HepG2 (cell line): ENCODE measurements around the gene NBEA. TPM values are rescaled to one million over a fixed set of nuclear protein-coding genes. Genes with fewer than 3 reads are reported as not detected.
A peak's percentile ranks its signal among the peaks of the same experiment; 100 is the strongest.

Source experiments
- ARID2 ChIP-seq: sonication (generic); formaldehyde crosslinking; IDR thresholded peaks from 2 replicates; pipeline ENCODE4 v1.8.1; 2022; ENCODE audit warnings: mild to moderate bottlenecking, missing genetic modification reagents, borderline replicate concordance
- FOXA3 ChIP-seq: IDR thresholded peaks from 2 replicates; pipeline ENCODE4 v1.6.1; 2016; ENCODE audit warnings: missing genetic modification reagents, missing compliant biosample characterization
- GATAD2A ChIP-seq: IDR thresholded peaks from 2 replicates; pipeline ENCODE4 v1.6.1; 2016
- LRRFIP1 ChIP-seq: sonication (generic); formaldehyde crosslinking; conservative IDR thresholded peaks from 2 replicates; pipeline ENCODE4 v1.4.0; 2020; ENCODE audit warnings: missing genetic modification reagents
- MAFK ChIP-seq, 2 experiments: IDR thresholded peaks in 1 of 2; conservative IDR thresholded peaks in 1 of 2; 2 replicates each; pipeline ENCODE4 v1.6.1; 2011; ENCODE audit warnings: improper control_type of control experiment in 2 of 2, low read length in 2 of 2
- MATR3 ChIP-seq: sonication (generic); formaldehyde crosslinking; IDR thresholded peaks from 2 replicates; pipeline ENCODE4 v1.4.0; 2020; ENCODE audit warnings: missing genetic modification reagents
- NCOA2 ChIP-seq: sonication (generic); formaldehyde crosslinking; IDR thresholded peaks from 2 replicates; pipeline ENCODE4 v1.8.0; 2022; ENCODE audit warnings: inconsistent platforms
- NCOR1 ChIP-seq: fragments of 200-600 bp; sonication (generic); IDR thresholded peaks from 2 replicates; pipeline ENCODE4 v1.7.0; 2017; ENCODE audit warnings: antibody characterized with exemption, low read length, borderline replicate concordance
- NFAT5 ChIP-seq: sonication (generic); formaldehyde crosslinking; IDR thresholded peaks from 2 replicates; pipeline ENCODE4 v1.4.0; 2020; ENCODE audit warnings: missing genetic modification reagents
- NFE2L1 ChIP-seq: sonication (generic); formaldehyde crosslinking; IDR thresholded peaks from 2 replicates; pipeline ENCODE4 v1.4.0; 2020; ENCODE audit warnings: missing genetic modification reagents, mild to moderate bottlenecking, borderline replicate concordance
- NKX3-1 ChIP-seq: sonication (generic); formaldehyde crosslinking; IDR thresholded peaks from 2 replicates; pipeline ENCODE4 v1.5.0; 2020; ENCODE audit warnings: missing genetic modification reagents
- RARG ChIP-seq: sonication (generic); formaldehyde crosslinking; IDR thresholded peaks from 2 replicates; pipeline ENCODE4 v1.4.0; 2020; ENCODE audit warnings: low read depth, mild to moderate bottlenecking, missing genetic modification reagents
- TAF1 ChIP-seq: sonication (generic); formaldehyde crosslinking; IDR thresholded peaks from 2 replicates; pipeline ENCODE4 v1.4.0; 2020; ENCODE audit warnings: missing genetic modification reagents
- TBX2 ChIP-seq: sonication (generic); formaldehyde crosslinking; IDR thresholded peaks from 2 replicates; pipeline ENCODE4 v1.5.0; 2020; ENCODE audit warnings: missing genetic modification reagents, mild to moderate bottlenecking, borderline replicate concordance
- ZNF615 ChIP-seq: sonication (generic); formaldehyde crosslinking; IDR thresholded peaks from 2 replicates; pipeline ENCODE4 v1.5.0; 2020; ENCODE audit warnings: mild to moderate bottlenecking, missing genetic modification reagents, borderline replicate concordance
- ZNF761 ChIP-seq: sonication (generic); formaldehyde crosslinking; conservative IDR thresholded peaks from 2 replicates; pipeline ENCODE4 v1.4.0; 2020; ENCODE audit warnings: mild to moderate bottlenecking, missing genetic modification reagents
- ZNF781 ChIP-seq: sonication (generic); formaldehyde crosslinking; IDR thresholded peaks from 2 replicates; pipeline ENCODE4 v1.5.1; 2020; ENCODE audit warnings: borderline replicate concordance, mild to moderate bottlenecking, missing genetic modification reagents; ENCODE audit errors: not compliant biosample characterization
- polyA plus RNA-seq, 8 experiments: library from polyadenylated mRNA; depleted of rRNA in 3 of 8; stranded (reverse) in 7 of 8; unstranded in 1 of 8; fragments of >200 nt; fragmentation: Illumina TruSeq in 4 of 8; extraction: Trizol in 4 of 8; gene quantifications; 2 replicates each; pipeline versions ENCODE4 v1.2.1 to v1.2.3, GENCODE V29; 2011 to 2016; ENCODE audit warnings: low read depth in 4 of 8, missing spikeins in 1 of 8, mixed read lengths in 1 of 8; ENCODE audit not compliant: insufficient read depth in 1 of 8
- total RNA-seq, 5 experiments: library from RNA; depleted of rRNA; stranded (reverse); fragments of >200 nt; fragmentation: Illumina TruSeq; extraction: Trizol; gene quantifications; 2 replicates each; pipeline ENCODE4 v1.2.3, GENCODE V29; 2016; ENCODE audit warnings: low read depth in 1 of 5
- TF ChIP-seq, protein P1 (sequence below): sonication (generic); formaldehyde crosslinking; IDR thresholded peaks from 2 replicates; pipeline ENCODE4 v1.5.1; 2020; ENCODE audit warnings: mild to moderate bottlenecking, missing genetic modification reagents, borderline replicate concordance

NBEA gene
- total and polyA plus RNA-seq, 2 of the 13 experiments (the other 11 are each of a cell fraction or from before 2014, with no cell fraction given) = 2.7 to 2.8 TPM

GRCh38 chr13:35283856-35284255 lies 341.8 kb downstream of the NBEA start (continued):
- TF ChIP-seq NFAT5 (CRISPR knock-in tag) = no peak
- TF ChIP-seq TBX2 (CRISPR knock-in tag) = no peak
- peak; percentile 74 for TF ChIP-seq GATAD2A (CRISPR knock-in tag)
- no peak for TF ChIP-seq ZNF781 (CRISPR knock-in tag)
- no peak for TF ChIP-seq RARG
- no peak for TF ChIP-seq LRRFIP1
- no peak for TF ChIP-seq MATR3
- TF ChIP-seq ARID2 (CRISPR knock-in tag) = no peak
- TF ChIP-seq ZNF615 (CRISPR knock-in tag) = no peak
- TF ChIP-seq NCOA2 = peak; percentile 39; the same call in 1 of the 2 replicates
- no peak for TF ChIP-seq MAFK (conservative IDR thresholded peaks at IDR 0.05 in 1 of 2, IDR thresholded peaks at IDR 0.05 in 1 of 2; ENCODE audit: low read length in 2 of 2)
- TF ChIP-seq NFE2L1 = no peak
- peak; percentile 93 for TF ChIP-seq FOXA3 (CRISPR knock-in tag)
- TF ChIP-seq TAF1 = no peak
- no peak for TF ChIP-seq NKX3-1
- TF ChIP-seq NCOR1 = peak; percentile 93
- TF ChIP-seq, protein P1, sequence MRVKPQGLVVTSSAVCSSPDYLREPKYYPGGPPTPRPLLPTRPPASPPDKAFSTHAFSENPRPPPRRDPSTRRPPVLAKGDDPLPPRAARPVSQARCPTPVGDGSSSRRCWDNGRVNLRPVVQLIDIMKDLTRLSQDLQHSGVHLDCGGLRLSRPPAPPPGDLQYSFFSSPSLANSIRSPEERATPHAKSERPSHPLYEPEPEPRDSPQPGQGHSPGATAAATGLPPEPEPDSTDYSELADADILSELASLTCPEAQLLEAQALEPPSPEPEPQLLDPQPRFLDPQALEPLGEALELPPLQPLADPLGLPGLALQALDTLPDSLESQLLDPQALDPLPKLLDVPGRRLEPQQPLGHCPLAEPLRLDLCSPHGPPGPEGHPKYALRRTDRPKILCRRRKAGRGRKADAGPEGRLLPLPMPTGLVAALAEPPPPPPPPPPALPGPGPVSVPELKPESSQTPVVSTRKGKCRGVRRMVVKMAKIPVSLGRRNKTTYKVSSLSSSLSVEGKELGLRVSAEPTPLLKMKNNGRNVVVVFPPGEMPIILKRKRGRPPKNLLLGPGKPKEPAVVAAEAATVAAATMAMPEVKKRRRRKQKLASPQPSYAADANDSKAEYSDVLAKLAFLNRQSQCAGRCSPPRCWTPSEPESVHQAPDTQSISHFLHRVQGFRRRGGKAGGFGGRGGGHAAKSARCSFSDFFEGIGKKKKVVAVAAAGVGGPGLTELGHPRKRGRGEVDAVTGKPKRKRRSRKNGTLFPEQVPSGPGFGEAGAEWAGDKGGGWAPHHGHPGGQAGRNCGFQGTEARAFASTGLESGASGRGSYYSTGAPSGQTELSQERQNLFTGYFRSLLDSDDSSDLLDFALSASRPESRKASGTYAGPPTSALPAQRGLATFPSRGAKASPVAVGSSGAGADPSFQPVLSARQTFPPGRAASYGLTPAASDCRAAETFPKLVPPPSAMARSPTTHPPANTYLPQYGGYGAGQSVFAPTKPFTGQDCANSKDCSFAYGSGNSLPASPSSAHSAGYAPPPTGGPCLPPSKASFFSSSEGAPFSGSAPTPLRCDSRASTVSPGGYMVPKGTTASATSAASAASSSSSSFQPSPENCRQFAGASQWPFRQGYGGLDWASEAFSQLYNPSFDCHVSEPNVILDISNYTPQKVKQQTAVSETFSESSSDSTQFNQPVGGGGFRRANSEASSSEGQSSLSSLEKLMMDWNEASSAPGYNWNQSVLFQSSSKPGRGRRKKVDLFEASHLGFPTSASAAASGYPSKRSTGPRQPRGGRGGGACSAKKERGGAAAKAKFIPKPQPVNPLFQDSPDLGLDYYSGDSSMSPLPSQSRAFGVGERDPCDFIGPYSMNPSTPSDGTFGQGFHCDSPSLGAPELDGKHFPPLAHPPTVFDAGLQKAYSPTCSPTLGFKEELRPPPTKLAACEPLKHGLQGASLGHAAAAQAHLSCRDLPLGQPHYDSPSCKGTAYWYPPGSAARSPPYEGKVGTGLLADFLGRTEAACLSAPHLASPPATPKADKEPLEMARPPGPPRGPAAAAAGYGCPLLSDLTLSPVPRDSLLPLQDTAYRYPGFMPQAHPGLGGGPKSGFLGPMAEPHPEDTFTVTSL (CRISPR knock-in tag) = peak; percentile 96
- TF ChIP-seq ZNF761 (CRISPR knock-in tag) = no peak
